ENCODE measurements around the gene CDK13.
"Not testable (repeated sequence)": the region's sequence is repeated elsewhere in the genome, so short reads cannot be mapped to it uniquely, and the experiment has no call there.

CDK13 gene

GRCh38 chr7:39911167-39911566 lies 38.9 kb upstream of the CDK13 start:
- H3K27me3 ChIP-seq = peaks cover 5% of the 10 kb centered on the region; the same call in 1 of the 2 replicates
- H3K4me1 ChIP-seq = peaks cover 4% of the 10 kb centered on the region; the same call in 1 of the 2 replicates
- no peak for TF ChIP-seq CTCF (IDR thresholded peaks at IDR 0.05; ENCODE audit: low read depth, low read length)
- H3K4me3 ChIP-seq (ENCODE audit: low read depth, low read length) = no peak overlapping the region
- DNase-seq = no peak
- no peaks in the 10 kb centered on the region for H3K36me3 ChIP-seq
- H3K9me3 ChIP-seq = no peaks in the 10 kb centered on the region

GRCh38 chr7:39915847-39916246 lies 34.2 kb upstream of the CDK13 start:
- H3K4me3 ChIP-seq (ENCODE audit: low read depth, low read length); H3K9me3 ChIP-seq; DNase-seq; H3K36me3 ChIP-seq; H3K4me1 ChIP-seq: not testable (repeated sequence)
- H3K27me3 ChIP-seq = peaks cover 14% of the 10 kb centered on the region

GRCh38 chr7:39919646-39920045 lies 30.4 kb upstream of the CDK13 start:
- no peaks in the 10 kb centered on the region for H3K9me3 ChIP-seq
- H3K4me3 ChIP-seq (ENCODE audit: low read depth, low read length) = no peak overlapping the region
- no peaks in the 10 kb centered on the region for H3K4me1 ChIP-seq
- H3K27me3 ChIP-seq = peaks cover 21% of the 10 kb centered on the region
- no peak for TF ChIP-seq CTCF (IDR thresholded peaks at IDR 0.05; ENCODE audit: low read depth, low read length)
- no peaks in the 10 kb centered on the region for H3K36me3 ChIP-seq
- no peak for DNase-seq

DNA sequence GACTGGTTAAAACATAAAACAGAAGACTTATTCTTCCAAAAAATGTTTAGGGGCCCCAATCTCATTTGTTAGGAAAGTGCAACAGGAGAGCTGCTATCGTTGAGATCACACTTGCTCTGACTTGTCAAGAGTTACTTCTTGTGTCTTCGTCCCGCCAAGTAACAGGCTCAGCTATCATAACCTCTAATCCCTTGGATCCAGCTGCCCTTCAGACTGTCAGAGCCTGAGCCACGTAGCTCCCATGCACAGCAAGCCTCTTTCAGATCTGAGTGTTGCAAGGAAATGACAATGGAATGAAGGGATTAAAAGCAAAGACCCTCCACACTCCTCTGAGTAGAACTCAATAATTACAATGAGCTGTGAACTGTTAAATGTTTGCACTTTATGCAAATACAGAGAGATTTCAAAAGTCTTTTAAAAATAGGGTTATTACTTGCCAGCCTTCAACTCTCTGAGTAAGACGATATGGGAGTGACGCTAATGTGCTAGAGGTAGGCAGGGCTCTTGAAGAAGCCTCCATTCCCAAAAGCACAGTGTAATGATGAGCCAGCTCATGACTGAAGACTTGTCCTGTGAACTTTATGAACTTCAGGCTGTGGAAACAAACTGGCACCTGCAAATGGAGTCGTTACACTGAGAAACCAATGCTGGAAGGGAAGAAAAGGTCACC lies 28.4 kb upstream of the CDK13 start:
- no peak for DNase-seq
- Histone ChIP-seq H3K4me1 (no peaks in the 10 kb centered on the region), H3K36me3 (no peaks in the 10 kb centered on the region), H3K4me3 (ENCODE audit: low read depth, low read length) (no peak overlapping the region), H3K9me3 (no peaks in the 10 kb centered on the region), H3K27me3 (peaks cover 17% of the 10 kb centered on the region)
- TF ChIP-seq CTCF (IDR thresholded peaks at IDR 0.05; ENCODE audit: low read depth, low read length) = no peak

DNA sequence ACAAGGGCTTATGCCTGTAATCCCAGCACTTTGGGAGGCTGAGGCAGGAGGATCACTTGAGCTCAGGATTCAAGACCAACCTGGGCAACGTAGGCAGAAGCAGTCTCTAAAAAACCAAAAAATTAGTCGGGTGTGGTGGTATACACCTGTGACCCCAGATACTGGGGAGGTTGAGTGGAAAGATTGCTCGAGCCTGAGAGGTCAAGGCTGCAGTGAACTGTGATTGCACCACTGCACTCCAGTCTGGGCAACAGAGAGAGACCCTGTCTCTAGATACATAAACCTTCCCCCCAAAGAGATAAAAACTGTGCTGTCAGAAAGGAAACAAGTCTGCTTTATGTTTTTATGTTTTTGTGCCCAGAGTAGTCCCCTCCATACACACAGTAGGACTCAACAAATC lies 27.5 kb upstream of the CDK13 start:
- Histone ChIP-seq H3K9me3 (no peaks in the 10 kb centered on the region), H3K4me3 (ENCODE audit: low read depth, low read length) (no peak overlapping the region), H3K36me3 (no peaks in the 10 kb centered on the region), H3K27me3 (peaks cover 17% of the 10 kb centered on the region), H3K4me1 (no peaks in the 10 kb centered on the region)
- no peak for DNase-seq
- no peak for TF ChIP-seq CTCF (IDR thresholded peaks at IDR 0.05; ENCODE audit: low read depth, low read length)

GRCh38 chr7:39923091-39923490 lies 27.0 kb upstream of the CDK13 start:
- Histone ChIP-seq H3K27me3 (peaks cover 17% of the 10 kb centered on the region), H3K4me3 (ENCODE audit: low read depth, low read length) (no peak overlapping the region), H3K4me1 (no peaks in the 10 kb centered on the region), H3K9me3 (no peaks in the 10 kb centered on the region), H3K36me3 (no peaks in the 10 kb centered on the region)
- no peak for DNase-seq
- TF ChIP-seq CTCF (IDR thresholded peaks at IDR 0.05; ENCODE audit: low read depth, low read length) = no peak
